ENCODE results near the gene OXT. TPM values are rescaled to one million over a fixed set of nuclear protein-coding genes. Genes with fewer than 3 reads are reported as not detected.

The OXT gene
- total and polyA plus RNA-seq, 2 of the 13 experiments (the other 11 are each of a cell fraction or from before 2014, with no cell fraction given), result not detected

GRCh38 chr20:3084986-3085360, 13.6 kb downstream of the OXT start:
- ATAC-seq (peak; percentile 6), FAIRE-seq (no peak), DNase-seq (ENCODE audit: low spot score) (no peak)
- ChIA-PET CTCF (ENCODE audit: low intra/inter-chr PET ratio, low total read pairs) (no interaction called here), POLR2A (no interaction called here)
- TF ChIP-seq ZNF546 (CRISPR knock-in tag; conservative IDR thresholded peaks at IDR 0.05) (0 out of 2 replicates have a peak, but pooled peaks have one; percentile 69), RFX1 (IDR thresholded peaks at IDR 0.05) (no peak), ZNF407 (CRISPR knock-in tag; IDR thresholded peaks at IDR 0.05; ENCODE audit: not compliant biosample characterization) (peak; percentile 49), ZNF891 (CRISPR knock-in tag; IDR thresholded peaks at IDR 0.05) (peak; percentile 42; the same call in 1 of the 2 replicates), ZIK1 (CRISPR knock-in tag; IDR thresholded peaks at IDR 0.05; ENCODE audit: borderline replicate concordance, low read depth) (0 out of 2 replicates have a peak, but pooled peaks have one; percentile 51)
- H3K4me2 ChIP-seq (ENCODE audit: low read depth, low read length), result no peak overlapping the region
- peaks cover 41% of the 10 kb centered on the region for H3K4me1 ChIP-seq (ENCODE audit: insufficient read depth, low read length)
- in situ Hi-C loops (cut with HindIII; ENCODE audit: extremely low pct_ligation_motif_present, low pct_unique_long_range_greater_than_20kb), result no loop called here
- WGBS (ENCODE audit: low lambda C conversion rate), result 36% methylated on average over 7 of the region's 7 CpGs
- intact Hi-C loops (cut with micrococcal nuclease; ENCODE audit: unreplicated experiment), result no loop called here
- no peaks in the 10 kb centered on the region for H3K9me3 ChIP-seq (ENCODE audit: low read length)
- H3K4me3 ChIP-seq (replicated peaks in 1 of 3; ENCODE audit: insufficient read depth in 1 of 3, low read depth in 2 of 3, low read length in 3 of 3), result peak overlapping the region in 1 of 3 experiments; percentile 3; a peak in 1 of 6 replicates
- no peaks in the 10 kb centered on the region for H3K79me2 ChIP-seq (ENCODE audit: insufficient read depth, low read length)
- no peaks in the 10 kb centered on the region for H4K20me1 ChIP-seq (ENCODE audit: insufficient read depth, low read length)
- no peak overlapping the region for H3K27ac ChIP-seq (ENCODE audit: extremely low read length, insufficient read depth, low read length)
- H3K27me3 ChIP-seq (ENCODE audit: control insufficient read depth in 1 of 2, insufficient read depth in 2 of 2, low read length in 2 of 2), result peaks cover 30 to 54% of the 10 kb centered on the region in 2 experiments
- H2AFZ ChIP-seq (ENCODE audit: low read length), result no peak overlapping the region
- no peak overlapping the region for H3K9ac ChIP-seq (ENCODE audit: insufficient read depth, low read depth, low read length)
- no TSS peak for BruUV-seq (replicated peaks)
- no peaks in the 10 kb centered on the region for H3K36me3 ChIP-seq (replicated peaks in 1 of 2; ENCODE audit: control insufficient read depth in 1 of 2, insufficient read depth in 2 of 2, low read length in 2 of 2)
